GM12875 (cell line): ENCODE measurements around the gene ENOX1.

ENCODE experiments used
- H3K4me3 ChIP-seq: one replicate; pipeline ENCODE4 v1.5.1; 2011; ENCODE audit warnings: low read depth, low read length, control low read depth
- CTCF ChIP-seq: IDR thresholded peaks from 2 replicates; pipeline ENCODE4 v1.5.1; 2011; ENCODE audit warnings: low read depth, mild to moderate bottlenecking, control low read depth, inconsistent platforms, low read length, moderate library complexity, borderline replicate concordance; ENCODE audit not compliant: insufficient read depth

The ENOX1 gene

GRCh38 chr13:43284162-43284561 is 502.6 kb downstream of the ENOX1 start:
- no peak for TF ChIP-seq CTCF
- no peak overlapping the region for H3K4me3 ChIP-seq

GRCh38 chr13:43279696-43280095 is 507.1 kb downstream of the ENOX1 start:
- TF ChIP-seq CTCF: no peak
- no peak overlapping the region for H3K4me3 ChIP-seq

- H3K4me3 ChIP-seq: no peak overlapping the region
- no peak for TF ChIP-seq CTCF
Measured at GRCh38 chr13:43278127-43278526, 508.6 kb downstream of the ENOX1 start.

GRCh38 chr13:43277142-43277541 is 509.6 kb downstream of the ENOX1 start:
- TF ChIP-seq CTCF: no peak
- H3K4me3 ChIP-seq: no peak overlapping the region

GRCh38 chr13:43274881-43275280 is 511.9 kb downstream of the ENOX1 start:
- no peak overlapping the region for H3K4me3 ChIP-seq
- TF ChIP-seq CTCF: no peak

GRCh38 chr13:43273362-43273761 is 513.4 kb downstream of the ENOX1 start:
- TF ChIP-seq CTCF: no peak
- H3K4me3 ChIP-seq: no peak overlapping the region

GRCh38 chr13:43272851-43273250 is 513.9 kb downstream of the ENOX1 start:
- no peak for TF ChIP-seq CTCF
- H3K4me3 ChIP-seq: no peak overlapping the region
